Mesothelial cell of epicardium (in vitro differentiated cells): ENCODE measurements around the gene GALNTL6. TPM values are rescaled to one million over a fixed set of nuclear protein-coding genes. Genes with fewer than 3 reads are reported as not detected.
A peak's percentile ranks its signal among the peaks of the same experiment; 100 is the strongest.

Experiments
- DNase-seq, 2 experiments: peaks; one replicate each; pipeline ENCODE4 v3.0.0; 2021; ENCODE audit warnings: low spot score in 2 of 2; ENCODE audit not compliant: unreplicated experiment in 2 of 2
- H3K27ac Mint-ChIP-seq: 2 replicates; pipeline ENCODE4 v1.8.0; 2021; ENCODE audit warnings: mixed read lengths
- H3K27me3 Mint-ChIP-seq: 2 replicates; pipeline ENCODE4 v1.8.0; 2021; ENCODE audit warnings: low read depth, mixed read lengths
- H3K36me3 Mint-ChIP-seq: 2 replicates; pipeline ENCODE4 v1.8.0; 2021; ENCODE audit warnings: mixed read lengths
- H3K4me1 Mint-ChIP-seq: 2 replicates; pipeline ENCODE4 v1.8.0; 2021; ENCODE audit warnings: mixed read lengths
- H3K4me3 Mint-ChIP-seq: 2 replicates; pipeline ENCODE4 v1.8.0; 2021; ENCODE audit warnings: mild to moderate bottlenecking, moderate library complexity, mixed read lengths
- H3K9me3 Mint-ChIP-seq: 2 replicates; pipeline ENCODE4 v1.8.0; 2021; ENCODE audit warnings: mixed read lengths
- CTCF ChIP-seq: fragments of 200-600 bp; sonication (generic); IDR thresholded peaks from one replicate; pipeline ENCODE4 v1.5.0; 2021; ENCODE audit warnings: antibody characterized with exemption; ENCODE audit not compliant: unreplicated experiment
- total RNA-seq: library from RNA; stranded (reverse); gene quantifications from 3 replicates; pipeline ENCODE4 v1.2.1, GENCODE V29; 2021

Gene GALNTL6
- total RNA-seq, 1 donor from 2014 or later, result 1.3 TPM

- H3K4me1 Mint-ChIP-seq, result no peaks in the 10 kb centered on the region
- H3K27ac Mint-ChIP-seq, result peak overlapping the region; percentile 0
Measured at GRCh38 chr4:172514801-172515200, 701.6 kb downstream of the GALNTL6 start.

GRCh38 chr4:172515266-172515879 lies 702.2 kb downstream of the GALNTL6 start:
- no peak for DNase-seq
- no peaks in the 10 kb centered on the region for H3K4me1 Mint-ChIP-seq
- no peak overlapping the region for H3K4me3 Mint-ChIP-seq
- no peak overlapping the region for H3K27ac Mint-ChIP-seq
- peaks cover 12% of the 10 kb centered on the region for H3K9me3 Mint-ChIP-seq
- H3K36me3 Mint-ChIP-seq, result no peaks in the 10 kb centered on the region
- no peaks in the 10 kb centered on the region for H3K27me3 Mint-ChIP-seq
- TF ChIP-seq CTCF, result no peak

More at GRCh38 chr4:172514801-172515200, 701.6 kb downstream of the GALNTL6 start:
- Mint-ChIP-seq H3K4me3 (no peak overlapping the region), H3K27me3 (no peaks in the 10 kb centered on the region), H3K36me3 (no peaks in the 10 kb centered on the region), H3K9me3 (peaks cover 12% of the 10 kb centered on the region)
- DNase-seq, result no peak
- TF ChIP-seq CTCF, result no peak

- Mint-ChIP-seq H3K36me3 (no peaks in the 10 kb centered on the region), H3K27me3 (no peaks in the 10 kb centered on the region), H3K4me1 (no peaks in the 10 kb centered on the region), H3K9me3 (peaks cover 10% of the 10 kb centered on the region), H3K4me3 (no peak overlapping the region), H3K27ac (no peak overlapping the region)
- no peak for TF ChIP-seq CTCF
- no peak for DNase-seq
Measured at GRCh38 chr4:172517391-172517790, 704.2 kb downstream of the GALNTL6 start.

GRCh38 chr4:172521248-172521647 lies 708.0 kb downstream of the GALNTL6 start:
- Mint-ChIP-seq H3K36me3 (no peaks in the 10 kb centered on the region), H3K4me3 (no peak overlapping the region), H3K27ac (no peak overlapping the region), H3K9me3 (no peaks in the 10 kb centered on the region), H3K27me3 (no peaks in the 10 kb centered on the region), H3K4me1 (no peaks in the 10 kb centered on the region)
- no peak for TF ChIP-seq CTCF
- DNase-seq, result no peak

DNA sequence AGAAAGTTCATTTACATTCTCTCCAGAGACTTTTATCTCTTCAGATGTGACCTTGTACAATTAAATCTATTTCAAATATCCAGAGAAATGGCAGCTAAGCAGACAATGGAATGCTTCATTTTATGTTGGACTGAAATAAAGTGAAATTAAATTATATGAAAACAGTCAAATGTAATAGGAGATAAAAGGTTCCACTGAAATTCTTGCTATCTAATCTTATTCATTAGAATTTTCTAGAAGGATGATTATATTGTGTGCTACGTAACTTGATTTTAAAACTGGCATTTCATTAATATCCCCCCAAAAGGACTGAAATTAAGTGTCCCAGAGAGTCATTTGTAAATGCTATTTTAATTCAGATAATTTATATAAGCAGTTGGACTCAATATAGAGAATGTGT lies 708.5 kb downstream of the GALNTL6 start:
- Mint-ChIP-seq H3K4me3 (no peak overlapping the region), H3K4me1 (no peaks in the 10 kb centered on the region), H3K27ac (no peak overlapping the region), H3K9me3 (no peaks in the 10 kb centered on the region), H3K36me3 (no peaks in the 10 kb centered on the region), H3K27me3 (no peaks in the 10 kb centered on the region)
- no peak for DNase-seq
- TF ChIP-seq CTCF, result no peak

DNA sequence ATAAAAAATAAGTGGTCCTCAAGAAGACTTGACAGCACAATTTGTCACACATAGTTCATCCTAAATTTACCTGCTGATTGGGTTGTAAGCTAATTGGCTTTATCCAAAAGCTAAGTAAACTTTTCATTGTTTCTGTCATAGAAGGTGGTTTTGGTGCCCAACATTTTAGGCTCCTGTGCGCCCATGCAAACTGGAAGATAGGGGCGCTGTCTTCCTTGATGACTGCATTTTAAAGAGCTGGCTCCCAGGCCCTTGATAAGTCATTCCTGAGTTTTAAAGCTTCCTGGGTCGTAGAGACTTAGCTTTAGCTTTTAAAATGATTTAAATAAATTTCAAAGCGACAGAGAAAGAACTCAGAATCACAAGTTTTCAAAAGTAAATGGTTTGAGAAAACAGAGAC lies 730.0 kb downstream of the GALNTL6 start:
- H3K36me3 Mint-ChIP-seq, result no peaks in the 10 kb centered on the region
- DNase-seq, result no peak
- H3K4me1 Mint-ChIP-seq, result peaks cover 11% of the 10 kb centered on the region
- no peak overlapping the region for H3K27ac Mint-ChIP-seq
- peaks cover 4% of the 10 kb centered on the region for H3K9me3 Mint-ChIP-seq
- no peak for TF ChIP-seq CTCF
- no peak overlapping the region for H3K4me3 Mint-ChIP-seq
- H3K27me3 Mint-ChIP-seq, result no peaks in the 10 kb centered on the region
